HG03439 (cell line): ENCODE measurements around the gene WDR45B.

Experiments
- ATAC-seq: cut with Tn5 transposase; IDR thresholded peaks from one replicate; pipeline ENCODE4 v1.9.1; 2021; ENCODE audit warnings: mild to moderate bottlenecking, moderate library complexity; ENCODE audit not compliant: unreplicated experiment

The WDR45B gene

GRCh38 chr17:82678265-82678891, 30.1 kb upstream of the WDR45B start:
- no peak for ATAC-seq

GRCh38 chr17:82677353-82677925, 29.2 kb upstream of the WDR45B start:
- ATAC-seq: no peak

GRCh38 chr17:82675476-82676245, 27.4 kb upstream of the WDR45B start:
- ATAC-seq: no peak

- ATAC-seq: no peak
These were observed 26.6 kb upstream of the WDR45B start for GRCh38 chr17:82674656-82675475.

GRCh38 chr17:82670661-82671450, 22.6 kb upstream of the WDR45B start:
- no peak for ATAC-seq

DNA sequence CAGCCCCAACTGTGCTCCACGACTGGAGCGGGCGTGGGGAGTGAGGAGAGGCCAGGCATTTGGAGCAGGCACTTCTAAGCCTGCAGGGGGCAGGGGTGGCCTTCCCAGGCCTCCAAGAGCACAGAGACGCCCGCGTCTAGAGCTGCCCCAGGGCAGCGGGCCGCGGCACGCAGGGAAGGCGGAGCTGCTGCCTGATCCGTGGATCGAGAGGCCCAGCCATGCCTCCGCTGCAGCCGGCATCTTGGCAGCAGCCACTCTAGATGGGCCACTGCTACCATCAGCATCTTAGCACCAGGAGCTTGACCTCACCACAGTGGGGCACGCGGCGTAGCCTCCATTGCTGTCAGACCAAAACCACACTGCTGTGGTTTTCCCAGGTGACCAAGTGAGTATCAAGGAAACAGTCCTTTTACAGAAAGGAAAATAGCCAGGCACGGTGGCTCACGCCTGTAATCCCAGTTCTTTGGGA, 20.4 kb upstream of the WDR45B start:
- ATAC-seq: no peak

DNA sequence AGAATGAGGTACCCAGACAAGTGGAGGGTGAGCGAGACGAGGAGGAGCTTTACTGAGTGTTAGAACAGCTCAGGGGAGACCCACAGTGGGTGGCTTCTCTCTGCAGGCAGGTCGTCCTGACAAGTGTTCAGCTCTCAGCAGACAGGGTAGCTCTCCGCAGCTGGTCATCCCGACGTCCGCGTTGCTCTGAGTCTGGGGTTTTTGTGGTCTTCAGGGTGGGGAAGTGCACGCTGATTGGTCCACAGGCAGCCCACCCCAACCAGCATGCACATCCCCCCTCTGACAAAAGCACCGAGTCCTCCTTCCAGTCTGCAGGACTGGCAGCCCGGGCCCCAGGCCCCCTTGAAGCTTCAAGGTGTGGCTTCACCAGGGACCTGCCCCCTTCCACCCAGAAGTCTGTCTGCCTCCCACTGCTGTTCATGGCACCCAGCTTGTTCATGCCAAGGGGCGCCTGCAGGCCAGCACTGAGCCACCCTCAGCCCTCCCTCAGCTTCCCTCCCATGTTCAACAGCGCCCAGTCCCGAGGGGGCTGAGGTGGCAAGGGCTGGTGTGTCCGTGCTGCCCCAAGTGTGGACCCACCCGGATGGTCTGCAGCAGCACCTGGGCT, 19.9 kb upstream of the WDR45B start:
- ATAC-seq: no peak

DNA sequence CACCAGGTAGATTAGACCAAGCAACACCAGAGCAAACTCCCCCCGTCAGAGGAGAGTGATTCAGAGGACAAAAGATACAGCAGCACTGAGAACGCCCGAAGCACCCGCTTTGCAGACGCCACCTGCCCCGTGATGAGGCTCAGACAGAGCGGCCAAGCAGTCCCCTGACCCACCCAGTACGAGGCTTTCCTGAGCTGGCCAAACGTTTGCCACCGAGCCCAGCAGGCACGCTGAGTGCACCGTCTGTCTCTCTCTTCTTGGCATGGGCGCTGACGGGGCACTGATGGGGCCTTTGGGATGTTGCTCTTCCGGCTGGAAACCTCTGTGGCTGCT, 19.4 kb upstream of the WDR45B start:
- ATAC-seq: no peak

DNA sequence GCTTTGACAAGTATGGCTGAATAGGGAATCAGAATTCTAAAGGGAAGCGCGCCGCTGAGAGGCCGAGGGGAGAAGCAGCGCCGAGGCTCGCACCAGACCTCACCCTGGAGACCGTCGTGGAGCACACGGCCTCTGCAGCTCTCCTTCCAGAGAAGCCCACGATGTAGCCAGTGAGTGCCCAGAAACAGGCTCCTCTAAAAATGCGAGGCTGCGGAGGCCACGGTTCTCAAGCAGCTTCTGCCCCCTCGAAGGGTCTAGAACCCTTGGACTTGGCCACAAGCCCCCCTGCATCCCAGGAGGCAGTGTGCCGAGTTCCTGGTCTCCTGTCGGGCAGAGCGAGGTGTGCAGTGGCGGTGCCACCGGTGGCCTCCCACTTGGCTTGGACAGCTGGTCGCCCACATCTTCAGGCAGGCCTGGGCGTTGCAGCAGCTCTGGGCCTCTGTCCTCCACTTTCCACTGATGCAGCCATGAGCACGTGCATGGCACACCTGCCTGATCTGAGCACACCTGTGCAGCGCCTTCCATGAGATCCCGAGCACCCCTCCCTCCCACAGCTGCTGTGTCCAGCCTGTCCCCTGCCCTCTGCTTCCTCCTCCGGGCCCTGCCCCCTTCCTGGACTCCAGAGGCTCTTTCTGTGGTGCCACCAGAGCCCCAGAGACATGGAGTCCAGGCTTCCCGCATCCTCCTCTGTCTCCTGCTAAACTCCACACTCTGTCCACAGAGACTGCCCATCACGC, 18.9 kb upstream of the WDR45B start:
- ATAC-seq: no peak

- ATAC-seq: no peak
These were observed 17.6 kb upstream of the WDR45B start for GRCh38 chr17:82665891-82666290.

DNA sequence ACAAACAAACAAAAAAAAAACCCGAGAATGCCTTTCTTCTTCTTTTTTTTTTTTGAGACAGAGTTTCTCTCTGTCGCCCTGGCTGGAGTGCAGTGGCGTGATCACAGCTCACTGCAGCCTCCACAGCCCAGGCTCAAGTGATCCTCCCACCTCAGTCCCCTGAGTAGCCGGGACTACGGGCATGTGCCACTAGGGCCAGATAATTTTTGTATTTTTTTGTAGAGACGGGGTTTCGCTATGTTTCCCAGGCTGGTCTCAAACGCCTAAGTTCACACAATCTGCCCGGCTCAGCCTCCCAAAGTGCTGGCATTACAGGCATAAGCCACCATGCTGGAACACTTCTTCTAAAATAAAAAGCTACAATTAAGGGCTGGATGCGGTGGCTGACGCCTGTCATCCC, 17.0 kb upstream of the WDR45B start:
- no peak for ATAC-seq

DNA sequence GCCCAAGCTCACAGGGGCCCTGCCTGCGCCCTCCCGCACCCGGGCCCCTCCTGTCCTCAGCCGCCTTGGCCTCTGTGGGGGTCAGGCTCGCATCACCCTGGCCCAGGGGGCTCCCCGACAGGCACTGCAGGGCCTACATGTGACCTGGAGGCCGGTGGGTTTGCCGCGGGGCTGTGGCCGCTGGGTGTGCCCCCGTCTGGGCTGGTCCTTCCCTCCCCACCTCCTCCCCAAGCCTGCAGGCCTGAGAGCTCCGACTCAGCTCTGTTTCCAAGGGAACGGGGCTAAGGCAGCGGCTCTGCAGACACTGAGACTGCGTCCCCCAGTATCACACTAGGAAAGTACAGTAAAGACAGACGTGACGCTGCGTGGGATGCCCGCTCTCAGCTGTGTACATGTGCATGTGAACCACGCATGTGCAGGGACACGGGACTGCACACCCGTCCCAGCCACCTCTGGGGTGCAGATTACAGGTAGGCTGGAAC, 16.5 kb upstream of the WDR45B start:
- no peak for ATAC-seq

GRCh38 chr17:82664276-82664575, 16.0 kb upstream of the WDR45B start:
- no peak for ATAC-seq

DNA sequence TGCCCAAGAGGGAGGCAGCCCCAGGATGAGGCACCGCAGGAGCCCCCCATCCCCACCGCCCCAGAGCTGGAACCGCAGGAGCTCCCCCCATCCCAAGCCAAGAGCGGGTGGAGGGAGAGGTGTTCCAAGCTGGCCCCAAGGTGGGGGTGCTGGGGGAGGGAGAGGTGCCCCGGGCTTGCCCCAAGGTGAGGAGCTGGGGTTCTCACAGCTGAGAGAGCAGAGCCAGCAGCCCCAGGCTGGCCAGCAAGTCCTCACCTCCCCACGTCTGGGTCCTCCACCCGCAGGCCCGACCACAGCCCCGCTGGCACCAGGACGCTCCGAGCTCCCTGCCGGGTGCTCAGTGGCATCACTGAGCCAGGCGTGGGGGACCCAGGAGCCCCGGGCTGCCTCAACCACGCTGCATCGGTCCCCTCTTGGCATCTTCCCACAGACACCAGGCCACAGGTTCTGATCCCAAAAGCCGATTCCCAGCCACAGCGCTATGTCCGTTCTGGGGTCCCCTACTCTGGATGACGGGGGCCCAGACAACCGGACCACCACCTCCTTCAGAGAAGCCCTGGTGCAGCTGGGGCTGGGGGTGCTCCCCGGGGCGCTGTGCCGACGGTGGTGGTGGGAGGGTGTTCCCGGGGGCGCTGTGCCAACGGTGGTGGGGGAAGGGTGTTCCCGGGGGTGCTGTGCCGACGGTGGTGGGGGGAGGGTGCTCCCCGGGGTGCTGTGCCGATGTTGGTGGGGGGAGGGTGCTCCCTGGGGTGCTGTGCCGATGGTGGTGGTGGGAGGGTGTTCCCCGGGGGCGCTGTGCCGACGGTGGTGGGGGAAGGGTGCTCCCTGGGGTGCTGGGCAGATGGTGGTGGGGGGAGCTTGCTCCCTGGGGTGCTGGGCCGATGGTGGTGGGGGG, 15.4 kb upstream of the WDR45B start:
- no peak for ATAC-seq

DNA sequence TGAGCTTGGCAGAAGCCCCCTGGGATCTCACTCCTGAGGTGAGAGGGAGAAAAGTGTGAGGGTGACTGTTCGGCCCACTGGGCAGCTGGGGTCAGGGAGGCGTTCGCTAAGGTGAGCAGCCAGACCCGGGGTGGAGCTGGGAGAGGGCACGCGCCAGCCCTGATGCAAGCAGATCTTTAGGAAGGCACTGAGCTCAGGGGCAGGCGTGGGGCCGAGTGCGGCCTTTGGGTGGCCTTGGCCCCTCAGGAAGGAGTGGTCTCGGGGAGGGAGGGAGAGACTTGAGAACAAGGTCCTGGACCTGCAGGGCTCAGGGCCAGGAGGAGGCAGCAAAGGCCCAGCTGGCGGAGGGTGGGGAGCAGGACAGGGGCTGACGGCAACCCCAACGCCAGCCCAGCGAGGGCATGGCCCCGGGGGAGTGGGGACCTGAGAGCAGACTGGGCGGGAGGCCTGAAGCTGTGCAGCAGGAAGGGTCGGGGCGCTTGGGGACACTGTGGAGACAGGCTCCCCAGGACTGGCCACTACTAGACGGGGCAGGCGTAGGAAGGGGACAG, 14.5 kb upstream of the WDR45B start:
- ATAC-seq: no peak

- ATAC-seq: no peak
These were observed 13.8 kb upstream of the WDR45B start for GRCh38 chr17:82661717-82662683.

DNA sequence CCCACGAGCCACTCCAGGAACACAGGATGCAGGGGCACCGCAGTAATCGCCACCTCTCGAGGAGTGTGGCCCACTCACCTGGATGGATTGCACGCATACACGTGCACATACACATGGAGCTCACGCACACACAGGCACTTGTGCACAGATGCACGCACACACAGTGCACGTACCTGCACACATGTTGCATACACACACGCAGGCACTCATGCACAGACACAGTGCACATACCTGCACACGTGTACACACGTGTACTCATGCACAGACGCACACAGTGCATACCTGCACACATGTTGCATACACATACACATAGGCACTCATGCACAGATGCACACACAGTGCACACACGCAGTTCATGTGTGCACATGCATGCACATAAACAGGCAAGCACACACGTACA, 11.6 kb upstream of the WDR45B start:
- ATAC-seq: no peak
